SK-N-MC (cell line): ENCODE results near the gene TRAF3.

Experiments used
- DNase-seq: peaks from one replicate; pipeline ENCODE4 v3.0.0-alpha.2; 2011; ENCODE audit warnings: low read depth, low spot score
- H3K27ac ChIP-seq: fragments of 200-600 bp; sonication (generic); 2 replicates; pipeline ENCODE4 v1.5.1; 2016; ENCODE audit warnings: mixed run types
- H3K36me3 ChIP-seq: fragments of 200-600 bp; sonication (generic); 2 replicates; pipeline ENCODE4 v1.6.1; 2017; ENCODE audit warnings: antibody characterized with exemption, low read length, mixed read lengths; ENCODE audit not compliant: insufficient read depth
- H3K4me3 ChIP-seq: fragments of 200-600 bp; sonication (generic); 2 replicates; pipeline ENCODE4 v1.5.1; 2016
- H3K9ac ChIP-seq: fragments of 200-600 bp; sonication (generic); 2 replicates; pipeline ENCODE4 v1.8.0; 2017; ENCODE audit warnings: mixed run types, mixed read lengths; ENCODE audit not compliant: insufficient read length
- H3K9me3 ChIP-seq: fragments of 200-600 bp; sonication (generic); 2 replicates; pipeline ENCODE4 v1.6.1; 2017; ENCODE audit warnings: low read depth, mild to moderate bottlenecking, antibody characterized with exemption, low read length, moderate library complexity, mixed read lengths
- EZH2 ChIP-seq: fragments of 200-600 bp; sonication (generic); IDR thresholded peaks from one replicate; pipeline ENCODE4 v1.6.1; 2017; ENCODE audit warnings: antibody characterized with exemption
- FOXP2 ChIP-seq: optimal IDR thresholded peaks from 2 replicates; pipeline ENCODE3; 2011; ENCODE audit warnings: mild to moderate bottlenecking, moderate library complexity; ENCODE audit not compliant: insufficient read depth; ENCODE audit errors: extremely low read length, control extremely low read depth
- POLR2AphosphoS5 ChIP-seq: IDR thresholded peaks from 2 replicates; pipeline ENCODE4 v1.6.1; 2012; ENCODE audit warnings: mild to moderate bottlenecking, low read depth, low read length, borderline replicate concordance

The TRAF3 gene

DNA sequence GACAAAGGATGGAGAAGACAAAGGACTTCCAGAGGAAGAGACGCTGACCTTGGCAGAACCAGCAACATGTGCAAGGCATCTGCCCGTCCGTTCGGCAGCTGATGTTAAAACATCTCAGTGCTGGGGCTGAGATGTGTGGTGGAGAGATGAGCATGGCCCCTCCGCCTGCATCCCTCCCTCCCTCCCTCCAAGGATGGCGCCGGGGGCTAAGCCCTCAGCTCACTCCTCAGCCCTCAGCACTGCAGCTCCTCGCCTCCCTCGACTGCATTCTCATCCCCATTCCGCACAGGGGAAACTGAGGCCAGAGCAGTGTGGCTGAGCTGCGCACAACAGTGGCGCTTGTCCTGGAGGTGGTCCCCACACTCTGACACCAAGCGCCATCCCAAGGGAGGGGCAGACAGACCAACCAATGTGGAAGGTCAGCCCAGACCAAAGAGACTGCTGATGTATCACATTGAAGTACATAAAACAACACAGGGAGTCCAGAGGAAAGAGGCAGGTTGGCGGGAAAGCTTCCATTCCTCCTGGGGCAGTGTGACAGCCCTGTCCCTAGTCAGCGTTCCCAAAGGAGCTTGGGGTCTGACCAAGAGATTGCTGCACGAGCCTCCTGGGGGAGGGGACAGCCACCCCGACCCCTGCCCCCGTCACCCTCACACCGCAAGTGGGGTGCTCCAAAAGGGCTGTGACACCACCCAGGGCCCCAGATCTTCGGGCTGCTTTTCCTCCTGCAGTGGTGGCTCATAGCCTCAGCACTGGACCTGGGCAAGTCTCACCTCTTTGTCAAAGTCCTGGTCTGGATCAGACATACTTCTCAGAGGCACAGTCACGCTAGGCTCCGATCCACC, 160.3 kb downstream of the TRAF3 start:
- no peak for TF ChIP-seq FOXP2
- TF ChIP-seq POLR2AphosphoS5: no peak
- TF ChIP-seq EZH2: no peak
- no peak overlapping the region for H3K9ac ChIP-seq
- no peak for DNase-seq
- peaks cover 14% of the 10 kb centered on the region; the same call in 1 of the 2 replicates for H3K36me3 ChIP-seq
- H3K27ac ChIP-seq: no peak overlapping the region
- H3K9me3 ChIP-seq: no peaks in the 10 kb centered on the region
- no peak overlapping the region for H3K4me3 ChIP-seq

DNA sequence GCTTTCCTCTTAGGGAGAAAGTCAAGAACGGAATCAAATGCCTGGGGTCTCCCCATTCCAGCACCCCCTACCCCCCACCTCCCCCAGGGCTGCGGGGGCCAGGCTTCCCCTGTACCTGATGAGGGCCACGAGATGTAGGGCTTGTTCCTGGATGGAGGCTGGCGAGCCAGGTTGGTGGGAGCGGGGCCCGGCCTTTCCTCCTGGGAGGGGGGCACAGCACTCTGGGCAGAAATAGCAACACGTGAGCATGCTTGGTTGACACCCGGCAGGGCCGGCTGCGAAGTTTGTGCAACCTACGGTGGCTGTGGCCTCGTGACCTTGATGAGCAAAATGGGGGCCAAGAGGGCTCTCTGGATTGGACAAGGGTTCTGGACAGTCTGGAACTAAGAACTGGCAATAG, 160.9 kb downstream of the TRAF3 start:
- H3K4me3 ChIP-seq: no peak overlapping the region
- no peaks in the 10 kb centered on the region for H3K9me3 ChIP-seq
- peaks cover 13% of the 10 kb centered on the region; the same call in 1 of the 2 replicates for H3K36me3 ChIP-seq
- H3K9ac ChIP-seq: no peak overlapping the region
- no peak for DNase-seq
- no peak for TF ChIP-seq EZH2
- no peak for TF ChIP-seq FOXP2
- TF ChIP-seq POLR2AphosphoS5: no peak
- no peak overlapping the region for H3K27ac ChIP-seq

- TF ChIP-seq POLR2AphosphoS5 (no peak), FOXP2 (no peak), EZH2 (no peak)
- no peak overlapping the region for H3K4me3 ChIP-seq
- no peak overlapping the region for H3K27ac ChIP-seq
- no peaks in the 10 kb centered on the region for H3K9me3 ChIP-seq
- H3K9ac ChIP-seq: no peak overlapping the region
- DNase-seq: no peak
- peaks cover 17% of the 10 kb centered on the region; the same call in 1 of the 2 replicates for H3K36me3 ChIP-seq
Measured at GRCh38 chr14:102939329-102939728, 162.1 kb downstream of the TRAF3 start.

- DNase-seq: no peak
- no peak overlapping the region for H3K27ac ChIP-seq
- no peaks in the 10 kb centered on the region for H3K9me3 ChIP-seq
- H3K9ac ChIP-seq: no peak overlapping the region
- peaks cover 20% of the 10 kb centered on the region; the same call in 1 of the 2 replicates for H3K36me3 ChIP-seq
- TF ChIP-seq POLR2AphosphoS5: no peak
- no peak for TF ChIP-seq EZH2
- no peak for TF ChIP-seq FOXP2
- H3K4me3 ChIP-seq: no peak overlapping the region
Measured at GRCh38 chr14:102939820-102940561, 162.7 kb downstream of the TRAF3 start.

GRCh38 chr14:102940729-102941362, 163.6 kb downstream of the TRAF3 start:
- H3K9ac ChIP-seq: no peak overlapping the region
- no peak overlapping the region for H3K4me3 ChIP-seq
- H3K9me3 ChIP-seq: no peaks in the 10 kb centered on the region
- DNase-seq: no peak
- TF ChIP-seq EZH2 (no peak), FOXP2 (no peak), POLR2AphosphoS5 (no peak)
- H3K27ac ChIP-seq: peak overlapping the region; percentile 67; the same call in 1 of the 2 replicates
- peaks cover 28% of the 10 kb centered on the region; the same call in 1 of the 2 replicates for H3K36me3 ChIP-seq

- H3K4me3 ChIP-seq: no peak overlapping the region
- TF ChIP-seq FOXP2: no peak
- TF ChIP-seq POLR2AphosphoS5: no peak
- no peak for TF ChIP-seq EZH2
- H3K9ac ChIP-seq: no peak overlapping the region
- no peaks in the 10 kb centered on the region for H3K9me3 ChIP-seq
- H3K36me3 ChIP-seq: peaks cover 28% of the 10 kb centered on the region; the same call in 1 of the 2 replicates
- DNase-seq: no peak
- peak overlapping the region; percentile 67; the same call in 1 of the 2 replicates for H3K27ac ChIP-seq
Measured at GRCh38 chr14:102941419-102942011, 164.3 kb downstream of the TRAF3 start.

GRCh38 chr14:102942069-102942468, 164.8 kb downstream of the TRAF3 start:
- no peak for DNase-seq
- TF ChIP-seq EZH2: no peak
- TF ChIP-seq POLR2AphosphoS5: no peak
- TF ChIP-seq FOXP2: no peak
- H3K9ac ChIP-seq: no peak overlapping the region
- no peaks in the 10 kb centered on the region for H3K9me3 ChIP-seq
- no peak overlapping the region for H3K4me3 ChIP-seq
- H3K27ac ChIP-seq: no peak overlapping the region
- peaks cover 28% of the 10 kb centered on the region; the same call in 1 of the 2 replicates for H3K36me3 ChIP-seq
